Thoracic aorta (tissue), 2 donors: ENCODE data around the gene LFNG. TPM values are rescaled to one million over a fixed set of nuclear protein-coding genes. Genes with fewer than 3 reads are reported as not detected.
A peak's percentile ranks its signal among the peaks of the same experiment; 100 is the strongest.

ENCODE experiments used
- ATAC-seq: fragments of 150-250 bp; one replicate; pipeline ENCODE4 v1.8.0; 2017; ENCODE audit warnings: low read depth; ENCODE audit not compliant: insufficient number of reproducible peaks, low FRiP score
- DNase-seq: peaks from one replicate; pipeline ENCODE4 v3.0.0-alpha.2; 2020; ENCODE audit warnings: low spot score
- H3K27ac ChIP-seq, 2 donors: fragments of 200-600 bp; sonication (generic); 1 replicate in 1 of 2; 2 replicates in 1 of 2; pipeline ENCODE4 v1.5.1; 2016; ENCODE audit warnings: mild to moderate bottlenecking in 2 of 2, moderate library complexity in 2 of 2
- H3K27me3 ChIP-seq: fragments of 200-600 bp; sonication (generic); replicated peaks from 2 replicates; pipeline ENCODE4 v1.6.0; 2016; ENCODE audit warnings: mild to moderate bottlenecking; ENCODE audit not compliant: insufficient read depth
- H3K36me3 ChIP-seq: fragments of 200-600 bp; sonication (generic); one replicate; pipeline ENCODE4 v1.5.1; 2016
- H3K4me1 ChIP-seq, 2 donors: fragments of 200-600 bp; sonication (generic); 1 replicate in 1 of 2; 2 replicates in 1 of 2; pipeline versions ENCODE4 v1.5.1 to v1.6.0; 2016; ENCODE audit warnings: low read depth in 2 of 2, mild to moderate bottlenecking in 1 of 2; ENCODE audit not compliant: control insufficient read depth in 1 of 2
- H3K4me3 ChIP-seq: fragments of 200-600 bp; sonication (generic); 2 replicates; pipeline ENCODE4 v1.5.1; 2016; ENCODE audit warnings: mild to moderate bottlenecking
- H3K9me3 ChIP-seq: fragments of 200-600 bp; sonication (generic); 2 replicates; pipeline ENCODE4 v1.5.1; 2016
- total RNA-seq, 2 donors: library from RNA; depleted of rRNA; stranded (reverse); fragments of >200 nt; gene quantifications; one replicate each; pipeline versions ENCODE4 v1.1.0 to v1.2.3, GENCODE V29; 2016
- TF ChIP-seq, protein P1 (sequence below): fragments of 200-600 bp; sonication (generic); IDR thresholded peaks from one replicate; pipeline ENCODE4 v1.5.1; 2019; ENCODE audit warnings: antibody characterized with exemption

Gene LFNG
- total RNA-seq, 2 donors from 2014 or later = 8.0 to 24.1 TPM

DNA sequence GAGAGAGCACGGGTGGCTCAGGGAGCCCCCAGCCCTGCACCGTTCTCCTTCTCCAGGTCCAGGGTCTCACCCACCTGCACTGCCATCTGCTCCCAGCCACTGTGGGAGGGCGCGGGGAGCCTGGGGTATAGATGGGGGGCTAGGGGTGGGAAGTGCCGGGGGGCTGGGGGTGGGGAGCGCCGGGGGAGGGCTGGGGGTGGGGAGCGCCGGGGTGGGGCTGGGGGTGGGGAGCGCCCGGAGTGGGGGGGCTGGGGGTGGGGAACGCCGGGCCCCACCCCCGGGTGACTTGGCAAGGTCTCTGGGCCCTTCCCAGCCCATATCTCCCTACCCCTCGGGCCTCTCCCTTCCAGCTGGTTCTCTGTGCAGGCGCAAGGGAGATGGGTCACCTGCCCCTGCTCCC, 43.3 kb upstream of the LFNG start, which contains the start of gene GRIFIN:
Gene GRIFIN, minus strand, starts transcription at position 101 of the 400 bp plus-strand sequence. Its CDS starts 15 bp downstream, at position 86.
- Histone ChIP-seq H3K27me3 (no peaks in the 10 kb centered on the region), H3K27ac (no peak within 1 kb of the TSS), H3K4me1 (peaks cover 4 to 18% of the 10 kb centered on the region in 2 donors), H3K9me3 (no peaks in the 10 kb centered on the region), H3K4me3 (no peak within 1 kb of the TSS), H3K36me3 (no peaks in the 10 kb centered on the region)
- DNase-seq (no peak), ATAC-seq (no peak)
- TF ChIP-seq, protein P1, sequence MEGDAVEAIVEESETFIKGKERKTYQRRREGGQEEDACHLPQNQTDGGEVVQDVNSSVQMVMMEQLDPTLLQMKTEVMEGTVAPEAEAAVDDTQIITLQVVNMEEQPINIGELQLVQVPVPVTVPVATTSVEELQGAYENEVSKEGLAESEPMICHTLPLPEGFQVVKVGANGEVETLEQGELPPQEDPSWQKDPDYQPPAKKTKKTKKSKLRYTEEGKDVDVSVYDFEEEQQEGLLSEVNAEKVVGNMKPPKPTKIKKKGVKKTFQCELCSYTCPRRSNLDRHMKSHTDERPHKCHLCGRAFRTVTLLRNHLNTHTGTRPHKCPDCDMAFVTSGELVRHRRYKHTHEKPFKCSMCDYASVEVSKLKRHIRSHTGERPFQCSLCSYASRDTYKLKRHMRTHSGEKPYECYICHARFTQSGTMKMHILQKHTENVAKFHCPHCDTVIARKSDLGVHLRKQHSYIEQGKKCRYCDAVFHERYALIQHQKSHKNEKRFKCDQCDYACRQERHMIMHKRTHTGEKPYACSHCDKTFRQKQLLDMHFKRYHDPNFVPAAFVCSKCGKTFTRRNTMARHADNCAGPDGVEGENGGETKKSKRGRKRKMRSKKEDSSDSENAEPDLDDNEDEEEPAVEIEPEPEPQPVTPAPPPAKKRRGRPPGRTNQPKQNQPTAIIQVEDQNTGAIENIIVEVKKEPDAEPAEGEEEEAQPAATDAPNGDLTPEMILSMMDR = no peak

DNA sequence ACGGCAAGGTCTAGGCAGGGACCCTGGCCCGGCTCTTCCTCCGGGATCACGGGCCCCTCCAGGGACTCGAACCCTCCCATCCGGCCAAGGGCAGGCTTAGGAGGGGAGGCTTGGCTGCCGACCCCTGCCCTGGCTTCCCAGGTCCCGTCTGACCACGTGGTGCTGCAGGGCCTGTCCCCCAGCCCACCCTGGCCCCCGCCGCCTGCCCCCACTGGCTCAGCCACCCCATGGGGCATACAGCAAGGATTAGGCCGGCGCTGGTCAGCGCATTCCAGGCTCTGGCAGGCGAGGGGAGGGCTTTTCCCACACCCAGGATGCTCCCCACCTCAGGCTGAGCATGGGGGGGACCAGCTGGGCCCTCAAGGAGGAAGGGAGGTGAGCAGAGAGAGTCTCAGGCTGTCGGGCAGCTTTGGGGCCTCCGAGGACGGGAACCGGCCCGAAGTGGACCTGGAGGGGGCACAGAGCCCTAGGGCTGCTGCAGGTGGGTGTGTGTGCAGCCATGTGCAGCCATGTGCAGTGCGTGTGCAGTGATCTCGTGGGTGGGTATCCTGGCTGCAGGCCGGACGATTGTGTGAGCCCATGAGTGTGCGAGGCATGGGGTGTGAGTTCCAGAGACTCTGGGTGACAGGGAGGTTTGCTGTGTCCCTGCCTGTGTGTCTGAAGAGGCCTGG, 42.7 kb upstream of the LFNG start:
- Histone ChIP-seq H3K27ac (no peak overlapping the region), H3K27me3 (no peaks in the 10 kb centered on the region), H3K9me3 (no peaks in the 10 kb centered on the region), H3K4me3 (no peak overlapping the region), H3K4me1 (peaks cover 4 to 18% of the 10 kb centered on the region in 2 donors), H3K36me3 (no peaks in the 10 kb centered on the region)
- TF ChIP-seq, protein P1 = no peak
- ATAC-seq (no peak), DNase-seq (no peak)

DNA sequence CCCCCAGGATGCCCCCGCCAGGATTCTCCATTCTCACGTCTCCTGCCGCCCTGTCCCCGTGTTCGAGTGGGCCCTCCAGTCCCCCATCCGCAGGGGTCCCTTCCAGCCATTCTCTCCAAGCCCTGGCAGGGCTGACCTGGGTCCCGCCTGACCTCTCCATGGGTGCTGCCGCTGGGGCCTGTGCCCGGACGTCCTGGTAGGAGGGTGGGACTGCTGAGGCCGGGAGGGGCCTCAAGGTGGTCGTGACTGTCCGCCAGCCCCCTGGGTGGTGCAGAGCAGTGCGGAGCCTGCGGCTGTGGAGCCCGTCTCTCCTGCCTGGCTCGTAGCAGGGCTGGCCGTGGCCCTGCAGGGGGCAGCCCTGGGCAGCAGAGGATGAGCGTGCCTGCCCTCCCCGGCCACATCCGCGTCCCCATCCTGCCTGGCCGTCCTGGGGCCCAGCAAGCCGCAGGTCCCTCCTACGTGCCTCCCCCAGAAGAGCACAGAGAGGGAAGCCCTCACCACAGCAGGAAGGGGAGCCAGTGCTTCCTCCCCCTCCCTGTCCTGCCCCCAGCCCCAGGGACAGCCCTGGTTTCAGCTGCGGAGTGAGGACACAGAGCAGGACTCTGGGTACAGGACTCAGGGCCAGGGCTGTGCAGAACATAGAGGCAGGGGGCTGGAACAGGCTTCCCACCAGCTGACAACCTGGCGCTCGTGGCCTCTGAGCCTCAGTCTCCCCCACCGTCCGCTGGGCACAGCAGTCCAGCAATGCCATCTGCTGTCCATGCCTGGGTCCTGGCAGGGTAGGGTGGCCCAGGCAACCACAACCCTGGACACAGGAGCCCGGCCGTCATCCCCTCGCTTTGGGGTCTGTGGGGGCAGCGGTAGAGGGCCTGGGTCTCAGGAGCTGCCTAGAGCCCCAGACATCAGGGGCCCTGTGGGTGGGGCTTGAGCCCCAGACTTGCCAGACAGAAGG, 41.9 kb upstream of the LFNG start:
- no peaks in the 10 kb centered on the region for H3K36me3 ChIP-seq
- no peak overlapping the region for H3K27ac ChIP-seq
- peak overlapping the region; percentile 27 for H3K4me3 ChIP-seq
- ATAC-seq (no peak), DNase-seq (no peak)
- no peaks in the 10 kb centered on the region for H3K9me3 ChIP-seq
- H3K4me1 ChIP-seq = peaks cover 4 to 18% of the 10 kb centered on the region in 2 donors
- TF ChIP-seq, protein P1 = peak; percentile 33
- no peaks in the 10 kb centered on the region for H3K27me3 ChIP-seq

DNA sequence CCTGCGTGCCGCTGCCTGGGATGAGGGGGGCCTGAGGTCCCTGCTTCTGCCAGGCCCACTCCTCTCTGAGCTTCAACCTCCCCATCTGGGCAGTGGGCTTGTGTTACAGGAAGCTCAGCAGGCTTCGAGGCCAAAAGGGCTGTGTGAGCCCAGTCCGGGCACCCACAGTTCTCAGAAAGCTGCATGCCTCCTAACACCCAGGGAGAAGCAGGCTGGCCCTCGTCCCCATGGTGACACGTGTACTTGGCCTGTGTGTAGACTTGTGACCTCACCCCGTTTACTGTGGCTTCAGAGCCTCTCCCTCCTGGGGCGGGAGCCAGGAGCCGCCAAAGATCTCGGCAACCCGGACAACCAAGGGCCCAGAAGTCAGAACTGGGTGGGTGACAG, 41.2 kb upstream of the LFNG start:
- Histone ChIP-seq H3K36me3 (no peaks in the 10 kb centered on the region), H3K27ac (no peak overlapping the region), H3K9me3 (peaks cover 5% of the 10 kb centered on the region), H3K4me1 (peaks cover 4 to 18% of the 10 kb centered on the region in 2 donors), H3K27me3 (no peaks in the 10 kb centered on the region), H3K4me3 (peak overlapping the region; percentile 27)
- ATAC-seq = no peak
- TF ChIP-seq, protein P1 = no peak
- no peak for DNase-seq

DNA sequence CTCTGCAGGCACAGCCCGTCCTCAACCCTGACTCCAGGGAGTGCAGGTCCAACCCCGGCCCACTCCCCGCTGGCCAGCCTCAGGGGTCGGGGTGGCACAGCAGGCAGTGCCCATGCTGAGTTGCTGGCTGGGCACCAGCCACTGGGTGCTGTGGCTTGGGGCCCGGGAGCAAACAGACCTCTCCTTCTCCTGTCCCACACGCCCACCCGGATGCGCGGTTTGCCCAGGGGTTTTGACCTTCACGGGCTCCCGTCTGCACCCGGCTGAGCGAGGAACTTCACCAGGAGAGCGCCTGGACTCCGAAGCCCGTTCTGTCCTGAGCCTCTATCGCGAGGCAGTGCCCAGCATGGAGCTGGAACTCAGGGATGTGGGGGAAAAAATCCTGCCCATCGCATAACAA, 40.8 kb upstream of the LFNG start:
- ATAC-seq (no peak), DNase-seq (no peak)
- Histone ChIP-seq H3K36me3 (no peaks in the 10 kb centered on the region), H3K4me1 (peaks cover 4 to 18% of the 10 kb centered on the region in 2 donors), H3K27ac (no peak overlapping the region), H3K4me3 (peak overlapping the region; percentile 27), H3K9me3 (peaks cover 5% of the 10 kb centered on the region), H3K27me3 (no peaks in the 10 kb centered on the region)
- TF ChIP-seq, protein P1 = no peak
